Measurements from ENCODE around the gene LSR. TPM values are rescaled to one million over a fixed set of nuclear protein-coding genes. Genes with fewer than 3 reads are reported as not detected.

The LSR gene
- total and polyA plus RNA-seq, 2 donors, result 4.2 to 27.9 TPM

- H3K27ac ChIP-seq (ENCODE audit: low read depth), result no peak overlapping the region
- no peaks in the 10 kb centered on the region for H3K36me3 ChIP-seq (ENCODE audit: insufficient read depth)
- no peaks in the 10 kb centered on the region for H3K4me1 ChIP-seq (ENCODE audit: insufficient read depth)
- no peak overlapping the region for H3K4me3 ChIP-seq (ENCODE audit: low read depth, low read length)
- 96% methylated on average over 7 of the region's 7 CpGs for WGBS
- no peak for DNase-seq (ENCODE audit: extremely low spot score)
These were observed 48.1 kb downstream of the LSR start for GRCh38 chr19:35296644-35297514.

- Histone ChIP-seq H3K4me3 (ENCODE audit: low read depth, low read length) (no peak overlapping the region), H3K4me1 (ENCODE audit: insufficient read depth) (no peaks in the 10 kb centered on the region), H3K27ac (ENCODE audit: low read depth) (no peak overlapping the region), H3K36me3 (ENCODE audit: insufficient read depth) (no peaks in the 10 kb centered on the region)
- DNase-seq (ENCODE audit: extremely low spot score), result no peak
- WGBS, result 98% methylated on average over 3 of the region's 3 CpGs
These were observed 48.7 kb downstream of the LSR start for GRCh38 chr19:35297515-35297848.

- Histone ChIP-seq H3K4me1 (ENCODE audit: insufficient read depth) (no peaks in the 10 kb centered on the region), H3K27ac (ENCODE audit: low read depth) (no peak overlapping the region), H3K36me3 (ENCODE audit: insufficient read depth) (no peaks in the 10 kb centered on the region), H3K4me3 (ENCODE audit: low read depth, low read length) (no peak overlapping the region)
- WGBS, result 94% methylated on average over 2 of the region's 2 CpGs
- no peak for DNase-seq (ENCODE audit: extremely low spot score)
These were observed 49.1 kb downstream of the LSR start for GRCh38 chr19:35297922-35298321.

- Histone ChIP-seq H3K27ac (ENCODE audit: low read depth) (no peak overlapping the region), H3K4me1 (ENCODE audit: insufficient read depth) (no peaks in the 10 kb centered on the region), H3K36me3 (ENCODE audit: insufficient read depth) (no peaks in the 10 kb centered on the region), H3K4me3 (ENCODE audit: low read depth, low read length) (no peak overlapping the region)
- DNase-seq (ENCODE audit: extremely low spot score), result no peak
- 95% methylated on average over 5 of the region's 5 CpGs for WGBS
These were observed 49.8 kb downstream of the LSR start for GRCh38 chr19:35298561-35298972.

GRCh38 chr19:35299523-35300338 lies 50.9 kb downstream of the LSR start:
- Histone ChIP-seq H3K4me1 (ENCODE audit: insufficient read depth) (no peaks in the 10 kb centered on the region), H3K36me3 (ENCODE audit: insufficient read depth) (no peaks in the 10 kb centered on the region), H3K4me3 (ENCODE audit: low read depth, low read length) (no peak overlapping the region), H3K27ac (ENCODE audit: low read depth) (no peak overlapping the region)
- DNase-seq (ENCODE audit: extremely low spot score), result no peak
- WGBS, result 43% methylated on average over 53 of the region's 55 CpGs

- no peak for DNase-seq (ENCODE audit: extremely low spot score)
- Histone ChIP-seq H3K4me1 (ENCODE audit: insufficient read depth) (no peaks in the 10 kb centered on the region), H3K36me3 (ENCODE audit: insufficient read depth) (no peaks in the 10 kb centered on the region), H3K27ac (ENCODE audit: low read depth) (no peak overlapping the region), H3K4me3 (ENCODE audit: low read depth, low read length) (no peak overlapping the region)
- WGBS, result 80% methylated on average over 10 of the region's 10 CpGs
These were observed 51.5 kb downstream of the LSR start for GRCh38 chr19:35300339-35300649.

GRCh38 chr19:35301961-35302360 lies 53.2 kb downstream of the LSR start:
- DNase-seq (ENCODE audit: extremely low spot score), result no peak
- H3K4me3 ChIP-seq (ENCODE audit: low read depth, low read length), result no peak overlapping the region
- H3K4me1 ChIP-seq (ENCODE audit: insufficient read depth), result no peaks in the 10 kb centered on the region
- H3K27ac ChIP-seq (ENCODE audit: low read depth), result no peak overlapping the region
- H3K36me3 ChIP-seq (ENCODE audit: insufficient read depth), result no peaks in the 10 kb centered on the region
- WGBS, result 92% methylated on average over 2 of the region's 2 CpGs

- 86% methylated on average over 16 of the region's 16 CpGs for WGBS
These were observed 53.6 kb downstream of the LSR start for GRCh38 chr19:35302446-35302845.

GRCh38 chr19:35303357-35303915 lies 54.6 kb downstream of the LSR start:
- H3K4me3 ChIP-seq (ENCODE audit: low read depth, low read length), result no peak overlapping the region
- H3K36me3 ChIP-seq (ENCODE audit: insufficient read depth), result no peaks in the 10 kb centered on the region
- WGBS, result 82% methylated on average over 6 of the region's 6 CpGs
- no peak overlapping the region for H3K27ac ChIP-seq (ENCODE audit: low read depth)
- no peaks in the 10 kb centered on the region for H3K4me1 ChIP-seq (ENCODE audit: insufficient read depth)
- no peak for DNase-seq (ENCODE audit: extremely low spot score)

More at GRCh38 chr19:35302446-35302845, 53.6 kb downstream of the LSR start:
- Histone ChIP-seq H3K4me3 (ENCODE audit: low read depth, low read length) (no peak overlapping the region), H3K36me3 (ENCODE audit: insufficient read depth) (no peaks in the 10 kb centered on the region), H3K27ac (ENCODE audit: low read depth) (no peak overlapping the region), H3K4me1 (ENCODE audit: insufficient read depth) (no peaks in the 10 kb centered on the region)
- DNase-seq (ENCODE audit: extremely low spot score), result no peak

GRCh38 chr19:35304036-35304435 lies 55.2 kb downstream of the LSR start:
- H3K4me1 ChIP-seq (ENCODE audit: insufficient read depth), result no peaks in the 10 kb centered on the region
- H3K27ac ChIP-seq (ENCODE audit: low read depth), result no peak overlapping the region
- no peak overlapping the region for H3K4me3 ChIP-seq (ENCODE audit: low read depth, low read length)
- WGBS, result 75% methylated on average over 11 of the region's 11 CpGs
- H3K36me3 ChIP-seq (ENCODE audit: insufficient read depth), result no peaks in the 10 kb centered on the region
- no peak for DNase-seq (ENCODE audit: extremely low spot score)

GRCh38 chr19:35305181-35305580 lies 56.4 kb downstream of the LSR start:
- Histone ChIP-seq H3K4me3 (ENCODE audit: low read depth, low read length) (no peak overlapping the region), H3K27ac (ENCODE audit: low read depth) (no peak overlapping the region)
- WGBS, result 88% methylated on average over 6 of the region's 6 CpGs

GRCh38 chr19:35306473-35307246 lies 57.9 kb downstream of the LSR start:
- Histone ChIP-seq H3K27ac (ENCODE audit: low read depth) (no peak overlapping the region), H3K4me3 (ENCODE audit: low read depth, low read length) (no peak overlapping the region), H3K4me1 (ENCODE audit: insufficient read depth) (no peaks in the 10 kb centered on the region), H3K36me3 (ENCODE audit: insufficient read depth) (no peaks in the 10 kb centered on the region)
- DNase-seq (ENCODE audit: extremely low spot score), result no peak
- whole genome bisulfite sequencing, result 88% methylated on average over 20 of the region's 20 CpGs

More at GRCh38 chr19:35305181-35305580, 56.4 kb downstream of the LSR start:
- no peaks in the 10 kb centered on the region for H3K4me1 ChIP-seq (ENCODE audit: insufficient read depth)
- no peak for DNase-seq (ENCODE audit: extremely low spot score)
- H3K36me3 ChIP-seq (ENCODE audit: insufficient read depth), result no peaks in the 10 kb centered on the region

- Histone ChIP-seq H3K36me3 (ENCODE audit: insufficient read depth) (no peaks in the 10 kb centered on the region), H3K27ac (ENCODE audit: low read depth) (no peak overlapping the region), H3K4me1 (ENCODE audit: insufficient read depth) (no peaks in the 10 kb centered on the region), H3K4me3 (ENCODE audit: low read depth, low read length) (no peak overlapping the region)
- 63% methylated on average over 10 of the region's 10 CpGs for whole genome bisulfite sequencing
- peak; percentile 60 for DNase-seq (ENCODE audit: extremely low spot score)
These were observed 59.1 kb downstream of the LSR start for GRCh38 chr19:35307931-35308330.

Data from urinary bladder (tissue), 4 donors.